Nephron progenitor cell (in vitro differentiated cells): ENCODE data around the gene RGMA.

Experiments
- DNase-seq: peaks from one replicate; pipeline ENCODE4 v3.0.0; 2021
- H3K27ac Mint-ChIP-seq: 2 replicates; pipeline ENCODE4 v1.8.0; 2021; ENCODE audit warnings: mild to moderate bottlenecking, moderate library complexity, mixed read lengths
- H3K27me3 Mint-ChIP-seq: 2 replicates; pipeline ENCODE4 v1.8.0; 2021; ENCODE audit warnings: mild to moderate bottlenecking, low read depth, mixed read lengths; ENCODE audit not compliant: poor library complexity
- H3K36me3 Mint-ChIP-seq: 2 replicates; pipeline ENCODE4 v1.8.0; 2021; ENCODE audit warnings: low read depth, mixed read lengths
- H3K4me1 Mint-ChIP-seq: 2 replicates; pipeline ENCODE4 v1.8.0; 2021; ENCODE audit warnings: mixed read lengths
- H3K4me3 Mint-ChIP-seq: 2 replicates; pipeline ENCODE4 v1.8.0; 2021; ENCODE audit warnings: mild to moderate bottlenecking, moderate library complexity, mixed read lengths
- H3K9me3 Mint-ChIP-seq: 2 replicates; pipeline ENCODE4 v1.8.0; 2021; ENCODE audit warnings: mild to moderate bottlenecking, moderate library complexity, mixed read lengths
- CTCF ChIP-seq: fragments of 200-600 bp; sonication (generic); IDR thresholded peaks from 2 replicates; pipeline ENCODE4 v1.5.0; 2021; ENCODE audit warnings: antibody characterized with exemption

RGMA gene

GRCh38 chr15:93055211-93055610, 33.8 kb downstream of the RGMA start:
- H3K27me3 Mint-ChIP-seq: no peaks in the 10 kb centered on the region
- DNase-seq: no peak
- H3K9me3 Mint-ChIP-seq: no peaks in the 10 kb centered on the region
- no peak for TF ChIP-seq CTCF
- H3K4me1 Mint-ChIP-seq: peaks cover 49% of the 10 kb centered on the region
- no peak overlapping the region for H3K4me3 Mint-ChIP-seq
- H3K27ac Mint-ChIP-seq: no peak overlapping the region
- H3K36me3 Mint-ChIP-seq: peaks cover 43% of the 10 kb centered on the region

- H3K4me3 Mint-ChIP-seq: no peak overlapping the region
- TF ChIP-seq CTCF: no peak
- no peaks in the 10 kb centered on the region for H3K27me3 Mint-ChIP-seq
- peaks cover 20% of the 10 kb centered on the region for H3K4me1 Mint-ChIP-seq
- DNase-seq: no peak
- H3K27ac Mint-ChIP-seq: no peak overlapping the region
- H3K9me3 Mint-ChIP-seq: peaks cover 7% of the 10 kb centered on the region
- H3K36me3 Mint-ChIP-seq: peaks cover 63% of the 10 kb centered on the region
Measured at GRCh38 chr15:93052090-93052879, 36.7 kb downstream of the RGMA start.

GRCh38 chr15:93051236-93052089, 37.5 kb downstream of the RGMA start:
- no peak overlapping the region for H3K4me3 Mint-ChIP-seq
- DNase-seq: no peak
- peaks cover 71% of the 10 kb centered on the region for H3K36me3 Mint-ChIP-seq
- no peak overlapping the region for H3K27ac Mint-ChIP-seq
- no peak for TF ChIP-seq CTCF
- peaks cover 12% of the 10 kb centered on the region for H3K9me3 Mint-ChIP-seq
- H3K4me1 Mint-ChIP-seq: peaks cover 13% of the 10 kb centered on the region
- H3K27me3 Mint-ChIP-seq: no peaks in the 10 kb centered on the region

GRCh38 chr15:93050648-93051047, 38.4 kb downstream of the RGMA start:
- H3K4me3 Mint-ChIP-seq: no peak overlapping the region
- H3K27ac Mint-ChIP-seq: no peak overlapping the region
- H3K36me3 Mint-ChIP-seq: peaks cover 78% of the 10 kb centered on the region
- peaks cover 6% of the 10 kb centered on the region for H3K4me1 Mint-ChIP-seq
- no peak for TF ChIP-seq CTCF
- DNase-seq: no peak
- H3K27me3 Mint-ChIP-seq: no peaks in the 10 kb centered on the region
- H3K9me3 Mint-ChIP-seq: peaks cover 20% of the 10 kb centered on the region

- no peak for TF ChIP-seq CTCF
- no peaks in the 10 kb centered on the region for H3K27me3 Mint-ChIP-seq
- no peak for DNase-seq
- peaks cover 6% of the 10 kb centered on the region for H3K4me1 Mint-ChIP-seq
- H3K36me3 Mint-ChIP-seq: peaks cover 78% of the 10 kb centered on the region
- no peak overlapping the region for H3K4me3 Mint-ChIP-seq
- peaks cover 21% of the 10 kb centered on the region for H3K9me3 Mint-ChIP-seq
- no peak overlapping the region for H3K27ac Mint-ChIP-seq
Measured at GRCh38 chr15:93049914-93050578, 39.0 kb downstream of the RGMA start.
